Activated B cell treated with CpG ODN at 0.5 μM for 24 hours (primary cell): ENCODE data around the gene ITPR3. TPM values are rescaled to one million over a fixed set of nuclear protein-coding genes. Genes with fewer than 3 reads are reported as not detected.
"Not testable (repeated sequence)": the region's sequence is repeated elsewhere in the genome, so short reads cannot be mapped to it uniquely, and the experiment has no call there.

Experiments used
- ATAC-seq: fragments of 200-7000 bp; cut with Tn5 transposase; one replicate; pipeline ENCODE4 v1.10.0; 2021; ENCODE audit warnings: low read depth, mild to moderate bottlenecking, moderate library complexity
- CTCF ChIA-PET: fragments of 350-600 bp; sonication (Branson Sonifier 250); formaldehyde crosslinking; loops from one replicate; lab custom pipeline; 2021; ENCODE audit warnings: antibody characterized with exemption; lab: Charles Lee
- POLR2A ChIA-PET: fragments of 350-600 bp; sonication (Branson Sonifier 250); formaldehyde crosslinking; loops from one replicate; lab custom pipeline; 2021; ENCODE audit warnings: antibody characterized with exemption; lab: Charles Lee
- DNase-seq: peaks from one replicate; pipeline ENCODE4 v3.0.0; 2022
- H3K27ac Mint-ChIP-seq: one replicate; pipeline ENCODE4 v1.8.0; 2020; ENCODE audit warnings: mixed read lengths
- H3K27me3 Mint-ChIP-seq: one replicate; pipeline ENCODE4 v1.8.0; 2021; ENCODE audit warnings: mixed read lengths
- H3K36me3 Mint-ChIP-seq: one replicate; pipeline ENCODE4 v1.8.0; 2021; ENCODE audit warnings: low read depth, mixed read lengths
- H3K4me1 Mint-ChIP-seq: one replicate; pipeline ENCODE4 v1.8.0; 2021; ENCODE audit warnings: mixed read lengths
- H3K4me3 Mint-ChIP-seq: one replicate; pipeline ENCODE4 v1.8.0; 2020; ENCODE audit warnings: mild to moderate bottlenecking, mixed read lengths
- H3K9me3 Mint-ChIP-seq: one replicate; pipeline ENCODE4 v1.8.0; 2020; ENCODE audit warnings: mixed read lengths
- CTCF ChIP-seq: fragments of 200-600 bp; IDR thresholded peaks from one replicate; pipeline ENCODE4 v1.8.0; 2022; ENCODE audit warnings: antibody characterized with exemption, mild to moderate bottlenecking
- intact Hi-C: fragments of 100-400 bp; cut with micrococcal nuclease; formaldehyde crosslinking; loops from one replicate; pipeline ENCODE4 v1.15.1; 2024
- total RNA-seq: library from RNA; stranded (reverse); gene quantifications from 2 replicates; pipeline ENCODE4 v1.2.3, GENCODE V29; 2022

The ITPR3 gene
- total RNA-seq, 1 donor from 2014 or later: 35.5 TPM

- DNase-seq (no peak), ATAC-seq (no peak)
- intact Hi-C loops: no loop called here
- ChIA-PET POLR2A (interaction anchor here (0.6 kb wide), 1 partner anchor 310 kb away, joined by 3 read pairs; the partner anchor contains the start of gene ZBTB22), CTCF (no interaction called here)
- H3K27ac Mint-ChIP-seq: peak overlapping the region; percentile 31
- H3K36me3 Mint-ChIP-seq: peaks cover 26% of the 10 kb centered on the region
- TF ChIP-seq CTCF: no peak
- no peaks in the 10 kb centered on the region for H3K27me3 Mint-ChIP-seq
- H3K4me1 Mint-ChIP-seq: peaks cover 59% of the 10 kb centered on the region
- no peaks in the 10 kb centered on the region for H3K9me3 Mint-ChIP-seq
- no peak overlapping the region for H3K4me3 Mint-ChIP-seq
These were observed 6.8 kb downstream of the ITPR3 start for GRCh38 chr6:33627876-33628275.

- no peak for ATAC-seq
- Mint-ChIP-seq H3K27ac (peak overlapping the region; percentile 3), H3K36me3 (peaks cover 26% of the 10 kb centered on the region), H3K4me3 (no peak overlapping the region), H3K9me3 (no peaks in the 10 kb centered on the region), H3K27me3 (no peaks in the 10 kb centered on the region), H3K4me1 (peaks cover 56% of the 10 kb centered on the region)
- no peak for TF ChIP-seq CTCF
- CTCF ChIA-PET: no interaction called here
- no peak for DNase-seq
- POLR2A ChIA-PET: interaction anchor here (0.6 kb wide), 2 partner anchors 20 to 60 kb away, joined by 3 to 6 read pairs; no protein-coding TSS in a partner anchor
- intact Hi-C loops: no loop called here
These were observed 7.4 kb downstream of the ITPR3 start for GRCh38 chr6:33628401-33628964.

- no peak for ATAC-seq
- intact Hi-C loops: no loop called here
- DNase-seq: no peak
- no peak for TF ChIP-seq CTCF
- peaks cover 55% of the 10 kb centered on the region for H3K4me1 Mint-ChIP-seq
- CTCF ChIA-PET: interaction anchor here (1.0 kb wide), 1 partner anchor 40 kb away, joined by 3 read pairs; no protein-coding TSS in a partner anchor
- H3K9me3 Mint-ChIP-seq: no peaks in the 10 kb centered on the region
- H3K36me3 Mint-ChIP-seq: peaks cover 15% of the 10 kb centered on the region
- H3K27me3 Mint-ChIP-seq: no peaks in the 10 kb centered on the region
- no peak overlapping the region for H3K4me3 Mint-ChIP-seq
- no peak overlapping the region for H3K27ac Mint-ChIP-seq
- POLR2A ChIA-PET: interaction anchor here (2.0 kb wide), 1 partner anchor 9 kb away, joined by 7 read pairs; the partner anchor contains the start of gene ITPR3
These were observed 8.9 kb downstream of the ITPR3 start for GRCh38 chr6:33630014-33630413.

GRCh38 chr6:33631521-33631920 is 10.4 kb downstream of the ITPR3 start:
- H3K36me3 Mint-ChIP-seq: peaks cover 21% of the 10 kb centered on the region
- H3K9me3 Mint-ChIP-seq, DNase-seq, H3K27me3 Mint-ChIP-seq, intact Hi-C loops, H3K27ac Mint-ChIP-seq, H3K4me3 Mint-ChIP-seq, ATAC-seq: not testable (repeated sequence)
- POLR2A ChIA-PET: interaction anchor here (3.0 kb wide), 1 partner anchor 10 kb away, joined by 23 read pairs; the partner anchor contains the start of gene ITPR3
- H3K4me1 Mint-ChIP-seq: peaks cover 61% of the 10 kb centered on the region
- CTCF ChIA-PET: interaction anchor here (0.8 to 1.3 kb wide), 2 partner anchors 11 to 41 kb away, joined by 3 read pairs; no protein-coding TSS in a partner anchor

GRCh38 chr6:33631971-33632557 is 10.9 kb downstream of the ITPR3 start:
- CTCF ChIA-PET: interaction anchor here (0.6 to 1.3 kb wide), 4 partner anchors 11 to 201 kb away, joined by 3 to 4 read pairs (median 3); no protein-coding TSS in a partner anchor

More at GRCh38 chr6:33631971-33632557, 10.9 kb downstream of the ITPR3 start:
- ATAC-seq (no peak), DNase-seq (no peak)
- intact Hi-C loops: loop anchor here (1.0 to 2.0 kb wide), 3 partner anchors 11 to 61 kb away; partner anchors contain the start of gene ITPR3
- Mint-ChIP-seq H3K9me3 (no peaks in the 10 kb centered on the region), H3K4me3 (no peak overlapping the region), H3K27ac (no peak overlapping the region), H3K36me3 (peaks cover 23% of the 10 kb centered on the region), H3K27me3 (no peaks in the 10 kb centered on the region), H3K4me1 (peaks cover 63% of the 10 kb centered on the region)
- TF ChIP-seq CTCF: no peak
- POLR2A ChIA-PET: interaction anchor here (0.5 to 3.0 kb wide), 3 partner anchors 9 to 35 kb away, joined by 6 to 23 read pairs (median 7); partner anchors contain the start of gene ITPR3
